CD4-positive, alpha-beta T cell treated with Interleukin-4 for 1 hour (primary cell): ENCODE measurements around the gene CNTN2.

Experiments used
- DNase-seq, 2 donors: peaks; one replicate each; pipeline ENCODE4 v3.0.0-alpha.2; 2020 to 2022

CNTN2 gene

GRCh38 chr1:205075642-205076155 lies 32.7 kb downstream of the CNTN2 start:
- DNase-seq: no peak

DNA sequence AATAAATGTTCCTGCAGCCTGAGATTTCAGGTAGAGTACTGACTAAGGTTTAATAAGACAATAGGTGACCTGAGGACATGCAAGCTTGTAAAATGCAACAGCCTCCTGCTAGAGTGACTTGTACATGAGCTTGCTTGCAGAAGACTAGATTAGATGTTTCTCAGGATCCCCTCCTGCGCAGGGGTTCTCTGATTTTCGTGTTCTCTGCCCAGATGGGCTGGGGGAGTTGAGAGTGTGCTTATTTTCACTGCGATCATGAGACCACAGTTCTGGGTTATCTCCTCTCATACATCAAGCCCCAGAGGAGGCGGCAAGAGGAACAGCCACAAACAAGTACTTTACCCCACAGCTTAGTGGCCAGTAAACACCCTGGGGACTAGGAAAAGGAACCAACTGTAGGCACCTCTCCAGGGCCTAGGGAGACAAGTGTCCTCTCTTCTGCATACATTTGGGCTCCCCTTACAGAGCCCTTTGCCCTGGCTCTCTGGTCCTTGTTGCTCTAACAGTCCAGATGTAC lies 33.3 kb downstream of the CNTN2 start:
- no peak for DNase-seq

- no peak for DNase-seq
These were observed 34.3 kb downstream of the CNTN2 start for GRCh38 chr1:205077158-205077933.

DNA sequence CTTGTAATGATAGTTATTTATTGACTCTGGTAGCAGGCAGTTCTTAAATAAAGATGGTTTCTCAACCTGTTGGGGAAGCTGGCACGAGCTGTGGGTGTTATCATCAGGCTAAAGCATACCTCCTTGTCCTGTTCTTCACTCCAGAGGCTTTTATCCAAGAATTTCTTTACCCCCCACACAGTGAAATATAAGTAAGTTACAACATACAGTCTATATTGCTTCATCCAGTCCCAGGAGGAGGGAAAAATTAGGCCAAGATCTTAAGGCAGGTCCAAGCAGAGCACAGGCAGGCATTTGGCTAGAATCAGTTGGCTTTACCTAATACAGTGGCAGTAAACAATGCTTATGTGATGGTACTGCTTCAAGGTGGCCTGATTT lies 34.9 kb downstream of the CNTN2 start:
- no peak for DNase-seq

GRCh38 chr1:205082431-205082830 lies 39.4 kb downstream of the CNTN2 start:
- DNase-seq: no peak

- DNase-seq: no peak
These were observed 41.3 kb downstream of the CNTN2 start, which contains the start of gene TMEM81 for GRCh38 chr1:205084360-205084759. Gene TMEM81 (minus strand): TSS chr1:205084460. CDS start chr1:205084320, 140 bp downstream.

DNA sequence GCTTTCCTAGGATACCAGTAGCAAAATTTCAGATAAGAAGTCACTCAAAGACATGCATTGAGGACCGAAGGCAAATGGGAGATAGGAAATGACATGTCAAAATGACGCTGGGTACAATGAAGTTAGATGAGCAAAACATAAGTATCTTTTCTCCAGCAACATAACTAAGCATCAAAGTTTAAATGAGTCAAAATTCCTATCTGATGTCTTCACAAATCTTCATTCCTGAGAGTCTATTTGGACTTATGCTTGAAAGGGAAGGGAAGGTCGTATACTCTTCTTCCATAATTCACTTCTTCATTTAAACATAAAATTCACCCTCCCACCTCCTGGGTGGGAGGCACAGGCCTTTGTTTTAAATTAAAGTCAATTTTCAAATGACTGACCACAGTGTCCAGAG lies 45.3 kb downstream of the CNTN2 start:
- no peak for DNase-seq

GRCh38 chr1:205091043-205091740 lies 48.2 kb downstream of the CNTN2 start:
- no peak for DNase-seq

DNA sequence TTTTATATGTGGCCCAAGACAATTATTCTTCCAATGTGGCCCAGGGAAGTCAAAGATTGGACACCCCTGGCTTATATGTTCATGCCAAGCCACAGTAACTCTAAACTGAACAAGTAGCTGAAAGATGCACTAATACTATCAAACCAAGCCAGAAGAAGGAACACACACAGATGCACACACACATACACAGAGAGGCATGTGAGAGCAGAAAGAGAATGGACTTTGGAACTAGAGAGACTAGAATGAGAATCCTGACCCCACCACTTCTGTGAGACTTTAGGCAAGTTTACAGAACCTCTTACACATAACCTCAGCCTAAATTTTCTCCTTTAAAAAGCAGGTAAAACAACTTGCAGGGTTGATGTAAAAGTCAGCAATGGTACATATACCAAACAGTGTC lies 52.4 kb downstream of the CNTN2 start:
- DNase-seq: no peak

- no peak for DNase-seq
These were observed 55.2 kb downstream of the CNTN2 start for GRCh38 chr1:205098242-205098641.

DNA sequence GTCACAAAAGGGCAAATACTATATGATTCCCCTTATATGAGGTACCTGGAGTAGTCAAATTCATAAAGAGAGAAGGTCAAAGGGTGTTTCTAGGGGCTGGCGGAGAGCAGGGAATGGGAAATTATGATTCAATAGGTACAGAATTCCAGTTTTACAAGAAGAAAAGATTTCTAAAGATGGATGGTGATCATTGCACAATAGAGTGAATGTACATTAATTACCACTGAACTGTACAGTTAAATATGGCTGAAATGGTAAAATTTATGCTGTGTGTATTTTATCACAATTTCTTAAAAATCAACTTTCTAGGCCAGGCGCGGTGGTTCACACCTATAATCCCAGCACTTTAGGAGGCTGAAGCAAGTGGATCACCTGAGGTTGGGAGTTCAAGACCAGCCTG lies 59.4 kb downstream of the CNTN2 start:
- DNase-seq: no peak

- DNase-seq: no peak
These were observed 64.3 kb downstream of the CNTN2 start for GRCh38 chr1:205107327-205107726.

DNA sequence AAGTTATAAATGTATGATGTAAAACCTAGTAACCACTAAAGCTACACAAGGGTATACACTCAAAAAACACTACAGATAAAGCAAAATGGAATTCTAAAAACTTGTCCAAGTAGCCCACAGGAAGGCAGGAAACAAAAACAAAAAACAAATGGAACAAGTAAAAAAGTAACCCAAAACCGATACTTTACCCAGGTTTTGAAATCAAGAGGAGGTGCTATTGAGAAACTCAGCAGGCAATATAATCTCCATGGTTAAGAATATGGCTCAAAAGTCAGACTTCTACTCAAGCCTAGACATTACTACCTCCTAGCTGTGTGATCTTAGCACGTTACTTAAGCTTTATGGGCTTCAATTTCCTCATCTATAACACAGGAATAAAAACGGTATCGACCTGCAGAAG lies 65.5 kb downstream of the CNTN2 start:
- DNase-seq: no peak

- DNase-seq: no peak
These were observed 66.3 kb downstream of the CNTN2 start for GRCh38 chr1:205109269-205109668.

GRCh38 chr1:205109711-205110110 lies 66.7 kb downstream of the CNTN2 start:
- DNase-seq: no peak

DNA sequence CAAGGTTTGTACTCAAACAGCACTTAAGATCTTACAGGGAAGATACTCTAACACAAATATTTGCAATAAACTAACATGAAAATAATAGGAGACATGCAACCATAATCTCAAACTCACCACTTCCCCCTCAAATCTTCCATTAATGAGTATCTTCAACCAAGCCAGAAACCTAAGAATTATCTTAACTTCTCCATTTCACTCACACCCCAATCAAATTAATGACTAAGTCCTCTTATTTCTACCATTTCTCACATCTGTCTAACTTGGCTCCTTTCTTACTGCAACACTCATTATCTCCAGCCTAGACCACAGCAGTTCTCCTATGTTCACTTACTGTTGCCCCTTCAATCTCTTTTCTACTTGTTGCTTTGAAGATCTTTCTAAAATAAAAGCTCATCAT lies 68.3 kb downstream of the CNTN2 start:
- DNase-seq: no peak

- DNase-seq: no peak
These were observed 75.7 kb downstream of the CNTN2 start for GRCh38 chr1:205118752-205119151.

- DNase-seq: peak; percentile 97
These were observed 78.9 kb downstream of the CNTN2 start, which contains the start of gene RBBP5 for GRCh38 chr1:205121660-205122488. Gene RBBP5 (minus strand): TSS chr1:205121978. CDS start chr1:205121873, 105 bp downstream.

DNA sequence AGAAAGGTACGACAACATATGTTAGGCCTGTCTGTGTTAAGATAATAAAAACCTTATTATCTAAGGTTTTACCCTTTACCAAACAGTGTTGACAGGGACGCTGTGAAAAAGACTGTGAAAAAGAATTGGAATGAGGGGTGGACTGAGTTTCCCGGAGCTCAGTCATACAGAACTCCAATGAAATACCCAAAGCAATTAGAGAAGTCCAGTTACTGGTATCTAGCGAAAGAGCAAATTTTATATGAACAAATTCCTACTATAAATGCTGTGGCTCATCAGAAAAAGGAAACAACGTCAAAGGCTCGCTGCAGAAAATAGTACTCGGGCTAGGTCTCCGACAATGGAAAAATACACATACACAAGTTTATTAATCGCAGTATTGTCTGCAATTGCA lies 79.5 kb downstream of the CNTN2 start:
- no peak for DNase-seq

DNA sequence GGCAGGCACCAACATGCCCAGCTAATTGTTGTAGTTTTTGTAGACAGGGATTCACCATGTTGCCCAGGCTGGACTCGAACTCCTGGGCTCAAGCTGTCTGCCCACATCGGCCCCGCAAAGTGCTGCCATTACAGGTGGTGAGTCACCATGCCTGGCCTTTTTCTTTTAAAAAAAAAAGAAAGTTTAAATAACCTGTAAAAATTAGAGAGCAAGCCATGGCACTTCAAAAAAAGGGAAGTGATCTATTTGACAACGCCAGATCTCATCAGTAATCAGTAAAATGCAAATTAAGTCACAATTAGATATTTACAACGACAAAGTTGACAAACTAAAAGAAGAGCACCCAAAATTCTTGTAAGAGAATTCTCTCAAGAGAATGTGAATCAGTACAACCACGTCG lies 81.7 kb downstream of the CNTN2 start:
- no peak for DNase-seq

- DNase-seq: no peak
These were observed 84.6 kb downstream of the CNTN2 start for GRCh38 chr1:205127646-205128045.
